Activated CD4-positive, alpha-beta memory T cell treated with anti-CD3 and anti-CD28 coated beads for 36 hours (primary cell): ENCODE results near the gene TREH. TPM values are rescaled to one million over a fixed set of nuclear protein-coding genes. Genes with fewer than 3 reads are reported as not detected.
"Not testable (repeated sequence)": the region's sequence is repeated elsewhere in the genome, so short reads cannot be mapped to it uniquely, and the experiment has no call there.

ENCODE experiments used
- CTCF ChIA-PET: fragments of 350-600 bp; sonication (Branson Sonifier 250); formaldehyde crosslinking; loops from one replicate; lab custom pipeline; 2021; ENCODE audit warnings: antibody characterized with exemption, inconsistent platforms; lab: Charles Lee
- POLR2A ChIA-PET: fragments of 350-600 bp; sonication (Branson Sonifier 250); formaldehyde crosslinking; loops from one replicate; lab custom pipeline; 2021; ENCODE audit warnings: antibody characterized with exemption; lab: Charles Lee
- DNase-seq: peaks from one replicate; pipeline ENCODE4 v3.0.0-alpha.2; 2020
- H3K27ac Mint-ChIP-seq: one replicate; pipeline ENCODE4 v1.8.0; 2021; ENCODE audit warnings: mixed read lengths
- H3K27me3 Mint-ChIP-seq: one replicate; pipeline ENCODE4 v1.8.0; 2021; ENCODE audit warnings: mixed read lengths
- H3K36me3 Mint-ChIP-seq: one replicate; pipeline ENCODE4 v1.8.0; 2021; ENCODE audit warnings: mixed read lengths
- H3K4me1 Mint-ChIP-seq: one replicate; pipeline ENCODE4 v1.8.0; 2021; ENCODE audit warnings: low read depth, mixed read lengths
- H3K4me3 Mint-ChIP-seq: one replicate; pipeline ENCODE4 v1.8.0; 2021; ENCODE audit warnings: mild to moderate bottlenecking, mixed read lengths
- H3K9me3 Mint-ChIP-seq: one replicate; pipeline ENCODE4 v1.8.0; 2021; ENCODE audit warnings: mixed read lengths
- intact Hi-C: fragments of 100-400 bp; cut with micrococcal nuclease; formaldehyde crosslinking; loops from one replicate; pipeline ENCODE4 v1.15.1; 2023
- total RNA-seq, 2 experiments: library from RNA; stranded (reverse); gene quantifications; one replicate each; pipeline ENCODE4 v1.2.3, GENCODE V29; 2021

Gene TREH
- not detected for total RNA-seq

DNA sequence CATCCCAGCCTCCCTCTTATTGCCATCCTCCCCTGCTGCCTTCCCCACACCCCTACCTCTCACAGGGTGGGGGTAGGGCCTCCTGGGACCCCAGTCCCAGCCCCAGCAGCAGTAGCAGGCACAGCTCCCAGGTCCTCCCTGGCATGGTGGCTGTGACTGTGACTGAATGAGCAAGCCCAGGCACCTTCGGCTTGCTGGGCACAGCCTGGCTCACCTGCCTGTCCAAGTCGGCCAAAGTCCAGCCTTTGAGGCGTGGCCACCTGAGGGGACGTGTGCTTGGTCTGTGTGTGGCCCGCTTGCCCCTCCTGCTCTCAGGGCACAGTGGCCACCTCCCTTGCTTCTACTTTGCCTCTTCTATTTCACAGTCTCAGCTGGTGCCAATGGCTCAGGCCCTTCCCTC lies at the start of gene TREH:
TSS of gene TREH (minus strand) at position 168 of the 400 bp plus-strand sequence. CDS start at position 145, 23 bp downstream.
- DNase-seq, result no peak
- Mint-ChIP-seq H3K4me1 (no peaks in the 10 kb centered on the region), H3K27me3 (no peaks in the 10 kb centered on the region), H3K36me3 (peaks cover 3% of the 10 kb centered on the region), H3K9me3 (peaks cover 6% of the 10 kb centered on the region), H3K27ac (no peak within 1 kb of the TSS), H3K4me3 (no peak within 1 kb of the TSS)
- ChIA-PET CTCF (interaction anchor here (2.5 kb wide), 1 partner anchor 10 kb away, joined by 18 read pairs; no protein-coding TSS in a partner anchor), POLR2A (no interaction called here)
- intact Hi-C loops, result no loop called here

DNA sequence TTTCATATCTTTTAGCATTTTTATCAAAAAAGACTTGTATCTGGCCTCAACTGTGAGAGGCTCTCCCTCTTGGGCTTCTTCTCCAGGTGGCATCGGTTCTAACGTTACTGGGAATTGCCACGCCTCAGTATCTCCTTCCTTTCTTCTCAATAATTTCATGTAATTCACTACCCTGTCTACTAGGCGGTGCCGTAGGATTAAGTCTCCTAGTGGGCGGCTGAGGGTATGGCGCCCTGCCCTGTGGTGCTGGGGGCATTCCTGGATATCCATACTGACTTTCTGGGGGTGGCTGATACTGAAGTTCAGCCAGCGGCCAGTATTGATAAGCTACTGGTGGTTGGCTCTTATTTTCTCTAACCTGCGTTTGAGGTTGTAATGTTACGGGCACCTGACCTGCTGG lies 48.7 kb upstream of the TREH start:
- H3K36me3 Mint-ChIP-seq, DNase-seq, H3K27me3 Mint-ChIP-seq, H3K4me1 Mint-ChIP-seq, POLR2A ChIA-PET, H3K4me3 Mint-ChIP-seq, H3K9me3 Mint-ChIP-seq, CTCF ChIA-PET, intact Hi-C loops, H3K27ac Mint-ChIP-seq: not testable (repeated sequence)

DNA sequence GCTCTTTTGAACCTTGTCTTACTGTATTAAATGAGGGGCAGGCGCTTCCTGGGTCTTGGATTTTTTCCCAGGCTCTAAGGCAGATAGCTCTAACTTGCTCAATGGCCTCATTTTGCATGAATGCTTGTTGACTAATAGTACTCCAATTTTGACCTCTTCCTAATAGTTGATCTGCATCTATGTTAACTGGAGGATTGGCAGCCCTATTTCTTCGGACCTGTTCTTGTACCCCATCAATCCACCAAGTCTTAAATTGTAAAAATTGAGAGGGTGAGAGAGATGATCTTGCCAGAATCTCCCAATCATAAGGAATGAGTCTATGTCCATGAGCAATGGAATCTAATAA lies 48.2 kb upstream of the TREH start:
- CTCF ChIA-PET, intact Hi-C loops, H3K9me3 Mint-ChIP-seq, H3K27ac Mint-ChIP-seq, POLR2A ChIA-PET, H3K4me1 Mint-ChIP-seq, DNase-seq, H3K27me3 Mint-ChIP-seq, H3K36me3 Mint-ChIP-seq, H3K4me3 Mint-ChIP-seq: not testable (repeated sequence)

GRCh38 chr11:118727001-118727720 lies 47.7 kb upstream of the TREH start:
- H3K27me3 Mint-ChIP-seq, H3K27ac Mint-ChIP-seq, H3K36me3 Mint-ChIP-seq, POLR2A ChIA-PET, DNase-seq, CTCF ChIA-PET, H3K4me1 Mint-ChIP-seq, H3K9me3 Mint-ChIP-seq, H3K4me3 Mint-ChIP-seq, intact Hi-C loops: not testable (repeated sequence)

- H3K27ac Mint-ChIP-seq, H3K9me3 Mint-ChIP-seq, intact Hi-C loops, H3K27me3 Mint-ChIP-seq, H3K36me3 Mint-ChIP-seq, POLR2A ChIA-PET, CTCF ChIA-PET, H3K4me1 Mint-ChIP-seq, H3K4me3 Mint-ChIP-seq, DNase-seq: not testable (repeated sequence)
These were observed 42.1 kb upstream of the TREH start for GRCh38 chr11:118721478-118722015.

DNA sequence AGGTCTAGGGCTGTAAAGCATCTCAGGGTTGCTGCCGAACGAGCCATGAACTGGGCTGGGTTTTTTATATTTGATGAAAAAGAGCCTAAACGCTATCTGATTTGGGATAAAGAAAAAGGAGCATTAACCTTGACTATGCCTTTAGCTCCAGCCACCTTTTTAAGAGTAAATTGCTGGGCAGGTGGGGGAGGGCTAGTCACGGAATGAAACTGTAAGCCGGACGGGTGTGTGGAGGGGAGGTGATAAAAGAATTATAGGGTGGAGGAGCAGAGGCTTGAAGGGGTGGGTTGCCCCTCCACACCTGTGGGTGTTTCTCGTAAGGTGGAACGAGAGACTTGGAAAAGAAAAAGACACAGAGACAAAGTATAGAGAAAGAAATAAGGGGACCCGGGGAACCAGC lies 41.3 kb upstream of the TREH start:
- H3K36me3 Mint-ChIP-seq, H3K4me1 Mint-ChIP-seq, intact Hi-C loops, CTCF ChIA-PET, H3K4me3 Mint-ChIP-seq, DNase-seq, H3K27me3 Mint-ChIP-seq, H3K9me3 Mint-ChIP-seq, POLR2A ChIA-PET, H3K27ac Mint-ChIP-seq: not testable (repeated sequence)

GRCh38 chr11:118720078-118720477 lies 40.6 kb upstream of the TREH start:
- H3K27ac Mint-ChIP-seq, DNase-seq, H3K9me3 Mint-ChIP-seq, intact Hi-C loops, H3K4me1 Mint-ChIP-seq, CTCF ChIA-PET, H3K4me3 Mint-ChIP-seq, H3K36me3 Mint-ChIP-seq, H3K27me3 Mint-ChIP-seq, POLR2A ChIA-PET: not testable (repeated sequence)

GRCh38 chr11:118718562-118718961 lies 39.1 kb upstream of the TREH start:
- H3K27ac Mint-ChIP-seq, DNase-seq, H3K36me3 Mint-ChIP-seq, H3K27me3 Mint-ChIP-seq, H3K4me1 Mint-ChIP-seq, H3K4me3 Mint-ChIP-seq, H3K9me3 Mint-ChIP-seq, POLR2A ChIA-PET, intact Hi-C loops, CTCF ChIA-PET: not testable (repeated sequence)

DNA sequence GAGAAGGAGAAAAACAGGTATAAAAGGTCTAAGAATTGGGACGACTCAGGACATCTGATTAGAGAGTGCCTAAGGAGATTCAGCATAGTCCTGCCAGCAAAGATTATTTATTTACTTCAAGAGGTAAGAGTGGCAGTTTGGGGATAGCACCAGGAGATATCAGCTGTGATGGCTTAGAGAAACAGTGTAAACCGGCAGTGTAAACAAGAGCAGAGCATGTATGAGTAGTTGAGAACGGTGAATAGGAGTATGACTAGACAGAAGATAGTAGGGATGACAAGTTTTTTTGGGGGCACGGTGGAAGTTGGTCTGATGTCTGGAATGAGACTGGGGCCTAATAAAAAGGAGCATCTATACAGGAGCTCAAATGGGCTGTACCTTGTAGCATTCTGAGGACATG lies 38.3 kb upstream of the TREH start:
- H3K4me1 Mint-ChIP-seq, CTCF ChIA-PET, H3K9me3 Mint-ChIP-seq, intact Hi-C loops, H3K27ac Mint-ChIP-seq, DNase-seq, POLR2A ChIA-PET, H3K36me3 Mint-ChIP-seq, H3K27me3 Mint-ChIP-seq, H3K4me3 Mint-ChIP-seq: not testable (repeated sequence)

- H3K4me1 Mint-ChIP-seq, H3K4me3 Mint-ChIP-seq, DNase-seq, H3K9me3 Mint-ChIP-seq, H3K27me3 Mint-ChIP-seq, POLR2A ChIA-PET, H3K36me3 Mint-ChIP-seq, CTCF ChIA-PET, intact Hi-C loops, H3K27ac Mint-ChIP-seq: not testable (repeated sequence)
These were observed 37.8 kb upstream of the TREH start for GRCh38 chr11:118717221-118717620.

DNA sequence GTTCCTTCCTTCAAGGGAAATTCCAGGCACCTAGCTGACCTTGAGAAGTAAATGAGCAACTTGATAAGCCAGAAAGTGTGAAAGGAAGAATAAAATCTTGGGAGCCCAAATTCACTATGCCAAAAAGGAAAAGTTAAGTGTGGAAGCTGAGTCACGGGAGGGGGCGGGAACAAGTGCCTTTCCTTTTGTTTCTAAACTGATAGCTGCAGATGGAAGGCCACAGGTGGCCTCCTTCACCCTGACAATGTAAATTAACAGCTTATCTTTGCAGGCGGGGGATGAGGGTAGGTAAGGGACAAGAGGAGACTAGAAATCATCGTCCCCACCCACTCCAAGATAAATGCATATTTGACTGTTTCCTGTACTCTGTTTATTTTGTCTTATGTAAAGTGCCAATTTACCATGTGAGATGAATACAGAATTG lies 36.4 kb upstream of the TREH start:
- peaks cover 5% of the 10 kb centered on the region for H3K4me1 Mint-ChIP-seq
- POLR2A ChIA-PET, result no interaction called here
- CTCF ChIA-PET, result interaction anchor here (0.5 to 1.1 kb wide), 2 partner anchors 26 to 35 kb away, joined by 3 to 4 read pairs; no protein-coding TSS in a partner anchor

DNA sequence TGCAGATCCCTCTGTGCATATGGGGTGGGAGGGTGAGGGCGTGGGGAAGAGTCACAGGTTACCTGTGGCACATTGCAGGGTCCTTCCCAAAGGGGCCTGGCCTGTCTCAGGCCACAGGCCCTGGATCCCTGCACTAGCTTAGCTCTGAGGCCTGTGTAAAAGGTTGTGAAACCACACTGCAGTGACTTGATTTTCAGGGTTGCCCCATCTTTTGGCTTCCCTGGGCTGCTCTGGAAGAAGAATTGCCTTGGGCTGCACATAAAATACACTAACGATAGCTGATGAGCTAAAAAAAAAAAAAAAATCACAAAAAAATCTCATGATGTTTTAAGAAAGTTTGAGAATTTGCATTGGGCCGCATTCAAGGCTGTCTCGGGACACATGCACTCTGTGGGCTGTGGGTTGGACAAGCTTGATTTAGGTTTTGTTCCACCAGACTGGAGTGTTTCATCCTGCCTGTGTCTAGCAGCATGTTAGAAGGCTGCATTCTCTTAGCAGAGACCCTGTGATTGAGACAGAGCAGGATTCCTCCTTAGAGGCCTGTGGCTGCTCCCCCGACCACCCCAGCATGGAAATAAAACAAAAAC lies 35.9 kb upstream of the TREH start:
- H3K9me3 Mint-ChIP-seq, result no peaks in the 10 kb centered on the region
- H3K27me3 Mint-ChIP-seq, result no peaks in the 10 kb centered on the region
- no peak for DNase-seq
- H3K27ac Mint-ChIP-seq, result no peak overlapping the region
- ChIA-PET POLR2A (no interaction called here), CTCF (interaction anchor here (0.5 to 1.1 kb wide), 2 partner anchors 25 to 34 kb away, joined by 3 to 4 read pairs; no protein-coding TSS in a partner anchor)
- no peak overlapping the region for H3K4me3 Mint-ChIP-seq
- H3K4me1 Mint-ChIP-seq, result peaks cover 5% of the 10 kb centered on the region
- intact Hi-C loops, result no loop called here
- H3K36me3 Mint-ChIP-seq, result no peaks in the 10 kb centered on the region

More for the DNA sequence above, 36.4 kb upstream of the TREH start:
- Mint-ChIP-seq H3K27ac (no peak overlapping the region), H3K27me3 (no peaks in the 10 kb centered on the region), H3K36me3 (no peaks in the 10 kb centered on the region), H3K9me3 (no peaks in the 10 kb centered on the region), H3K4me3 (no peak overlapping the region)
- DNase-seq, result no peak
- intact Hi-C loops, result no loop called here
